ENCODE data around the gene UNC50.

DNA sequence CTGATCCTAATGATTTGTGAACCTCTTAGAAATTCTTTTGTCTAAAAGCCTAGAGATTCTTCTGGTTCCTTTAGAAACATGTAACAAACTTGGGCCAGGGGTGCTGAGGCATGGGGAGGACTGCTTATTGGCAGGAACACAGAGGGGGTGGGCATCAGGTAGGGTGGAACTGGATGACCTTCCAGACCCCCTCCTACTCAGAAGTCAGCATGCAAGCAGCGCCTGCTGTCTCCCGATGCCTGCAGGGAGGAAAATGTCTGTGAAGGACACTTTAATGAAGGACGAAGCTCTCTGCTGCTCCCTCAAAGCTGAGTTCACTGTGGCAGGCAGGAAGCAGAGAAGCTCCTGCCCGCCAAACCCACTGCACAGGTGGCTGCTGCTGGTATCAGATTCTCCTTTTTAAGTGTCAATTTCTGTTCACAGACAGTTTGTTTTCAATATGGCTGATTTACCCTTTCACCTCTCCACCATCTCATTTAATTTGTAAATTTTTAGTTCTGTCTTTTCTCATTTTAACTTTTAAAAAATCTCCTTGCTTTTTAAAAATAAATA is 19.4 kb upstream of the UNC50 start:
- no peak for TF ChIP-seq CTCF (IDR thresholded peaks at IDR 0.05; ENCODE audit: insufficient read depth, low read length, poor library complexity, severe bottlenecking)
- no peak for TF ChIP-seq EZH2phosphoT487 (conservative IDR thresholded peaks at IDR 0.05; ENCODE audit: low read length)

Measured in SU-DHL-6 (cell line).